ENCODE results near the gene MME.
"Not testable (repeated sequence)": the region's sequence is repeated elsewhere in the genome, so short reads cannot be mapped to it uniquely, and the experiment has no call there.

The MME gene

GRCh38 chr3:155189478-155189877 lies 109.4 kb downstream of the MME start:
- no peak for DNase-seq
- intact Hi-C loops (cut with DNase I) = no loop called here

DNA sequence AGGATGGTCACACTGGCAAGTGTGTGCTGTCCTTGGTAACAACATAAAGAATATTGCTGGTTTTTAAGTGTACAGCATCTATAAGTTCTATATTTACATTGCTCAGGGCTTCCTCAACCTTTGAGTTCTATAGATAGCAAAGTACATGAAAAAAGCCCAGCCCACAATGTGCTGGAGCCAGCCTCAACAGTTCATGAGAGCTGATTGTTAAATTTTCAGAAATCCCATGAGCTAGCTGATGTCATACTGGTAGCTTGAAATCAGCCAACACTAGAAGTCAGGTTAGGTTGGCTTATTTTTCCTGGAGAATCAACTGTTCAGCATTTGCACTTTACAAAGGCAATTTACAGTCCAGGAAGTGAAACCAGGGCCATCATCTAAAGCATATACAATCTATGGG lies 110.6 kb downstream of the MME start:
- intact Hi-C loops (cut with DNase I) = no loop called here
- DNase-seq = no peak

DNA sequence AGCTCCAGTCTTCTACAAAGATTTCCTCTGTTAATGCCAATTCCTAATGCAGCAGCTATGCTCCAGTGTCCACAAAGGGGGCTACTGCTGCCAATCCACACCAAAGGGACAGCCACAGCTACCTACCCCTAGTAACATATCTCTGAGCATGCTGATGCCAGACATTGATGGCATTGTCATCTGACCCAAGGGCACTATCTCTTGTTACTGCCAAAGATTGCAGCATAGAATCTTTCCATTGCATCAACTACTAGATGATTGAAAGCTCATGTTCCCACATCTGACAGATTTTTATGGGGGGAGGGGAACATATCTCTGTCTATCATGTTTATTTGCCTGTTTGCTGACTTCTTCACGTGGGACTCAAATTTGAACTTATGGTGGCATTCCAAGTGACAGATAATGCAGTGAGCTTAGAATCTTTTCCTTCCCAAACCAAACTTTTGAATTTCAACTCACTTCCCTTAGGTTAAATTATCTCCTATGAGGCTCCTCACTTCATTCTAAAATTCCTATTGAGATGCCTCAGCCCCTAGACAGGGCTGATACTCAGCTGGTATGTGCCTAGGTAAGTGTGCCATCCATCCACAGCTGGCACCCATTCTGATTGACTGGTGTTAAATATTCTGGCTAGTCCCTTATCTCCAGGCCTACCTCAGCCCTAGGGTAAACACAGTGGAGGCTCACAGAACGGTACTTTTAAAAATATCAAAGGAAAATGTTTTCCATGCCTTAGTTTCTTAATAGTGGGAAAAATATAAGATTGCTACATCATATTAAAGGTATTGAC lies 113.0 kb downstream of the MME start:
- no peak for DNase-seq
- intact Hi-C loops (cut with DNase I) = no loop called here

GRCh38 chr3:155193868-155194267 lies 113.7 kb downstream of the MME start:
- intact Hi-C loops (cut with DNase I) = no loop called here
- no peak for DNase-seq

DNA sequence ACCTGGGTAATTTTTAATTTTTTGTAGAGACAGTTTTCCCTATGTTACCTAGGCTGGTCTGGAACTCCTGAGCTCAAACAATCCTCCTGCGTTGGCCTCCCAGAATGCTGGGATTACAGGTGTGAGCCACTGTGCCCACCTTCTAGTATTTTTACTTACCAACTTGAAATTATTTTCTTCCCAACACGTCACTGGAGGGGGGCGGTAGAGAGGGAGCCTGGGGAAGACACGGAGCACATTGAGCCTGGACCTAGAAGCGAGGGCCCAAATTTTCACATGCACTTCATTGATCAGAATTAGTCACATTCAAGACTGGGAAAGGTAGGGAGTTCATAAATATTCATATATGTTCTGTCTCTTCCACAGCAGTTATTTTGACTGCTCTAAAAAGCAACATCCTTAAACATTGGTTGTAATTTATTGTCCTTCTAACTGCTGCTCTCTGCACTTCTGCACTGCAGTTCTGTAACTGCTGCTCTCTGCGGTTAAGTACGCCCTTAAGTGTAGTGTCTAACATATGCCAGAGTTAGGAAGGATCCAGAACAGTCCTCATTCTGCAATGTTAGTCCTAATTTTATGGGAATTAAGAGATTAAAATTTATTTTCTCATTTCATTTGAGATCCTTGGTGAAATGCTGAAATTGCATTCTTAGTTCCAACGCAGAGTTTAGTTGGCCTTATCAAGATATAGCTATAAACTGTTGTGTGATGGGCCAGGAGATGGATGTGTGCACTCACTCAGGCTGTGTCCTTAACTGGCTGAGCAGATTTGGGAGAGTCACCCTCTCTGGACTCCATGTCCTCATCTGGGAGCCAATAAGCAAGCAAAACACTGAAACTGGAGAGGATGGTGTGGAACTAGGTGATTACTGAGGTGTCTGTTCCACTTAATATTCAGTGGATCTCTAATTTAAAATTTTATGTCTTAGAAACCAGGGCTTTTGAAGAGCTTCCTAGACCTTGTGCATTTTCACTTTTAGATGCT lies 115.1 kb downstream of the MME start:
- intact Hi-C loops (cut with DNase I) = no loop called here
- no peak for DNase-seq

- DNase-seq = no peak
- intact Hi-C loops (cut with DNase I) = no loop called here
Observed at GRCh38 chr3:155196131-155197021, 116.3 kb downstream of the MME start.

DNA sequence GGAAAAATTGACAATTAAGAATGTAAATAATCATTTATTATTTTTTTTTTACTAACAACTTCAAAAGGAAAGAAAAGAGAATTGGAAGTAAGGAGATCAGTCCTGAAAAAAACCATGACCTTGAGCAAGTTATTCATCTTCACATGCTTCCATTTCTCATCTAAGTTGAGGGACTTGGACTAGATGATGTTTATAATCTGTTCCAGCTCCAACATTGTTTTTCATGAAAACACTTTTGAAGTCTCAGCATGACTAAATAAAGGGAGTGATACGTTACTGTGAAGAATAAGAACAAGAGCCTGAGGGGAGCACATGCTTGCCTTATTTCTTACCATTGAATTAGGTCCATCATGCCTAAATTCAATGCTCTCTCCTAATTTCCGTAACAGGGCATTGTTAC lies 117.7 kb downstream of the MME start:
- intact Hi-C loops (cut with DNase I) = no loop called here
- DNase-seq = no peak

DNA sequence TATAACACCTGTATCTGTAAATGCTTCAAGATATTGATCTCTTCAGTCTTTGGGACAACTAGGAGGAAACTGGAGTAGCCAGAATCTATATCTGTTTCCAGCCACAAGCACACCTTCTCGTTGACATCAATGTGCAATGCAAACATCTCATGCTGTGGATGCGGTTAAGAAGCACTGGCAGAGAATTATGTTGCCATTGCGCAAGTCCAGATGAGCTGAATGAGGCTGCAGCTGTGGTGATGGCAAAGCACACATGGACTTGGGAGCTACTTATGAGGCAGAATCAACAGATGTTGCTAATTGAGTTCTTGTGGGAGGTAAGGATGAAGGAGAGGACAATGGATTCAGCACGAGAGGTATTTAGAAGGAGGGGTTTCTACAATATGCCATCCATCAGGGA lies 122.5 kb downstream of the MME start:
- intact Hi-C loops (cut with DNase I) = no loop called here

DNA sequence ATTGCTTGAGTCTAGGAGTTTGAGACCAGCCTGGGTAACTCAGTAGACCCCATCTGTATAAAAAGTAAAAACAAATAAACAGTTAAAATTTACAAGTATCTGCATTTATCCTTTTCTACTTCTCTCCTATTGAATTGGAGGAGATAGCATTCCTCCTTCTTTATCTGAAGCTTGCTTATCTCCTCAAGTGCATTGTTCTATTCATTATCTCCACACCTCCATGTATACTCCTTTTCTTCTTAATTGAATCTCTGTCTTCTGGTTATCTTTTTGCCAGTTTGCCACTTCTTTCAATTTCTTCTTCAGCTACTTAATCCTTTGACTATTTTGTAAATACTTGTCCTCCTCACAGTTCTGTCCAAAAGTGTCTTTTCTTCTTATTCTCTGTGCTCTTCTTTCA lies 124.7 kb downstream of the MME start:
- intact Hi-C loops (cut with DNase I) = no loop called here
- DNase-seq = no peak

More for the DNA sequence above, 122.5 kb downstream of the MME start:
- DNase-seq = no peak

GRCh38 chr3:155208183-155208800 lies 128.2 kb downstream of the MME start:
- DNase-seq = no peak
- intact Hi-C loops (cut with DNase I) = no loop called here

GRCh38 chr3:155210736-155211135 lies 130.6 kb downstream of the MME start:
- intact Hi-C loops (cut with DNase I) = no loop called here
- no peak for DNase-seq

DNA sequence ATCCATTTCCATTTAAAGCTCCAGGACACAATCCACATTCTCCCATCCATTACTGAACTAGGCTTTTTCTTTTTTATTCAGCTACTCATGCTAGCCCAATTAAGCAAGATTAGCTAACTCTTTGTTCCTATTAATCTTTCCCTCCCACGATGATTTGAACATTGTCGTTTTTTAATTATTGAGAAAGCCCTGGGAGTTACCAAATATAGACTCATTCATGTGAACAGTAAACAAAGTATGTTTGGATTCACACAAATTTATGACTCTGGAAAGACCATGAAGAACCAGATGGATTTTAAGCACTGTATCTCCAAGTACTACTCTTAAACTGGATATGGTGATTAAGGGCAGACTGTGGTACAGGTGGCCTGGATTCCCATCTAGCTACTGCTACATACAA lies 131.1 kb downstream of the MME start:
- intact Hi-C loops (cut with DNase I) = no loop called here
- no peak for DNase-seq

GRCh38 chr3:155211940-155212339 lies 131.8 kb downstream of the MME start:
- DNase-seq = no peak
- intact Hi-C loops (cut with DNase I) = no loop called here

DNA sequence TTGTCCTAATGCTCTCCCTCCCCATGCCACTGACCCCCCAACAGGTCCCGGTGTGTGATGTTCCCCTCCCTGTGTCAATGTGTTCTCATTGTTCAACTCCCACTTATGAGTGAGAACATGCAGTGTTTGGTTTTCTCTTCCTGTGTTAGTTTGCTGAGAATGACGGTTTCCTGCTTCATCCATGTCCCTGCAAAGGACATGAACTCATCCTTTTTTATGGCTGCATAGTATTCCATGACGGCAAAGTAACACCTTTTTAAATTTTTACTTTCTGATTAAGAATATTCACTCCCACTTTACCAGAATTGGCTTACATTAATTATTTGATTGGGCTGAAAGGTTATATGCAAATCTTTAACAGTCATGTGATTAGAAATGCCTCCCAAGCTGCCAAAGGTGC lies 135.9 kb downstream of the MME start:
- DNase-seq; intact Hi-C loops (cut with DNase I): not testable (repeated sequence)

- intact Hi-C loops (cut with DNase I) = no loop called here
- no peak for DNase-seq
Observed at GRCh38 chr3:155217591-155217990, 137.5 kb downstream of the MME start.

GRCh38 chr3:155218462-155218861 lies 138.3 kb downstream of the MME start:
- intact Hi-C loops (cut with DNase I) = no loop called here

DNA sequence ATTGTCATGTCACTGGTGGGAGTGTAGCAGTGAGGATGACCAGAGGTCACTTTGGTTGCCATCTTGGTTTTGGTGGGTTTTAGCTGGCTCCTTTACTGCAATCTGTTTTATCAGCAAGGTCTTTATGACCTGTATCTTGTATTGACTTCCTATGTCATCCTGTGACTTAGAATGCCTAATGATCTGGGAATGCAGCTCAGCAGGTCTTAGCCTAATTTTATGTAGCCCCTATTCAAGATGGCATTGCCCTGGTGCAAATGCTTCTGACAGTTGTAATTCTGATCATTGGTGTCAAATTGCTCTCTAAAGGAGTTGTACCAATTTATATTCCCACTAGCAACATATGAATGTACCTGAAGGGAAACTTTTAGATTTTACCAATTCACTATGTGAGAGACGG lies 139.0 kb downstream of the MME start:
- DNase-seq = no peak
- intact Hi-C loops (cut with DNase I) = no loop called here

More at GRCh38 chr3:155218462-155218861, 138.3 kb downstream of the MME start:
- DNase-seq = no peak

- intact Hi-C loops (cut with DNase I) = no loop called here
- peak in 2 of 10 donors; percentile 48 to 57 for DNase-seq
Observed at GRCh38 chr3:155225417-155225816, 145.3 kb downstream of the MME start.

- DNase-seq = no peak
- intact Hi-C loops (cut with DNase I) = no loop called here
Observed at GRCh38 chr3:155227141-155227540, 147.0 kb downstream of the MME start.

- DNase-seq = no peak
- intact Hi-C loops (cut with DNase I) = no loop called here
Observed at GRCh38 chr3:155228676-155229075, 148.6 kb downstream of the MME start.

Measured in posterior cingulate gyrus (tissue), 11 donors.